HepG2 (cell line): ENCODE results near the gene ABT1. TPM values are rescaled to one million over a fixed set of nuclear protein-coding genes. Genes with fewer than 3 reads are reported as not detected.
A peak's percentile ranks its signal among the peaks of the same experiment; 100 is the strongest.

Experiments used
- CBX1 ChIP-seq: IDR thresholded peaks from one replicate; pipeline ENCODE4 v1.6.1; 2016; ENCODE audit warnings: antibody characterized with exemption, low read depth
- EEA1 ChIP-seq: sonication (generic); formaldehyde crosslinking; IDR thresholded peaks from 2 replicates; pipeline ENCODE4 v1.5.1; 2020; ENCODE audit warnings: mild to moderate bottlenecking, missing genetic modification reagents, borderline replicate concordance
- MEIS2 ChIP-seq: sonication (generic); formaldehyde crosslinking; IDR thresholded peaks from 2 replicates; pipeline ENCODE4 v1.9.0; 2021; ENCODE audit warnings: mild to moderate bottlenecking, missing genetic modification reagents
- NCOA2 ChIP-seq: sonication (generic); formaldehyde crosslinking; IDR thresholded peaks from 2 replicates; pipeline ENCODE4 v1.8.0; 2022; ENCODE audit warnings: inconsistent platforms
- NONO ChIP-seq, 2 experiments: fragments of 450-650 bp in 1 of 2; sonication (generic) in 1 of 2; formaldehyde crosslinking in 1 of 2; IDR thresholded peaks in 1 of 2; conservative IDR thresholded peaks in 1 of 2; 2 replicates each; pipeline versions ENCODE4 v1.6.1 to v1.8.0; 2017 to 2022; ENCODE audit warnings: mild to moderate bottlenecking in 1 of 2, missing genetic modification reagents in 1 of 2, moderate library complexity in 1 of 2
- POGZ ChIP-seq: sonication (generic); formaldehyde crosslinking; IDR thresholded peaks from 2 replicates; pipeline ENCODE4 v1.4.0; 2020; ENCODE audit warnings: mild to moderate bottlenecking, missing genetic modification reagents
- TBX3 ChIP-seq: fragments of 450-650 bp; IDR thresholded peaks from 2 replicates; pipeline ENCODE4 v1.6.1; 2017; ENCODE audit warnings: antibody characterized with exemption, mild to moderate bottlenecking, inconsistent platforms, borderline replicate concordance
- ZNF83 ChIP-seq: sonication (generic); formaldehyde crosslinking; IDR thresholded peaks from 2 replicates; pipeline ENCODE4 v1.4.0; 2020; ENCODE audit warnings: missing genetic modification reagents, mild to moderate bottlenecking, borderline replicate concordance
- polyA plus RNA-seq, 8 experiments: library from polyadenylated mRNA; depleted of rRNA in 3 of 8; stranded (reverse) in 7 of 8; unstranded in 1 of 8; fragments of >200 nt; fragmentation: Illumina TruSeq in 4 of 8; extraction: Trizol in 4 of 8; gene quantifications; 2 replicates each; pipeline versions ENCODE4 v1.2.1 to v1.2.3, GENCODE V29; 2011 to 2016; ENCODE audit warnings: low read depth in 4 of 8, missing spikeins in 1 of 8, mixed read lengths in 1 of 8; ENCODE audit not compliant: insufficient read depth in 1 of 8
- total RNA-seq, 5 experiments: library from RNA; depleted of rRNA; stranded (reverse); fragments of >200 nt; fragmentation: Illumina TruSeq; extraction: Trizol; gene quantifications; 2 replicates each; pipeline ENCODE4 v1.2.3, GENCODE V29; 2016; ENCODE audit warnings: low read depth in 1 of 5
- TF ChIP-seq, protein P1 (sequence below): sonication (generic); formaldehyde crosslinking; IDR thresholded peaks from 2 replicates; pipeline ENCODE4 v1.5.0; 2020; ENCODE audit warnings: mild to moderate bottlenecking, missing genetic modification reagents
- TF ChIP-seq, protein P2 (sequence below): sonication (generic); formaldehyde crosslinking; IDR thresholded peaks from 2 replicates; pipeline ENCODE4 v1.5.1; 2020; ENCODE audit warnings: missing genetic modification reagents, mild to moderate bottlenecking, borderline replicate concordance
- TF ChIP-seq, protein P3 (sequence below): sonication (generic); formaldehyde crosslinking; IDR thresholded peaks from 2 replicates; pipeline ENCODE4 v1.4.0; 2020; ENCODE audit warnings: mild to moderate bottlenecking, missing genetic modification reagents
- TF ChIP-seq, protein P4 (sequence below): sonication (generic); formaldehyde crosslinking; IDR thresholded peaks from 2 replicates; pipeline ENCODE4 v1.8.1; 2023; ENCODE audit warnings: missing genetic modification reagents, inconsistent platforms, borderline replicate concordance
- TF ChIP-seq, protein P5 (sequence below): IDR thresholded peaks from 2 replicates; pipeline ENCODE4 v1.6.1; 2016; ENCODE audit warnings: mild to moderate bottlenecking, missing biosample characterization, missing genetic modification reagents
- TF ChIP-seq, protein P6 (sequence below): sonication (generic); formaldehyde crosslinking; IDR thresholded peaks from 2 replicates; pipeline ENCODE4 v1.4.0; 2020; ENCODE audit warnings: missing genetic modification reagents, mild to moderate bottlenecking, borderline replicate concordance

The ABT1 gene
- total and polyA plus RNA-seq, 2 of the 13 experiments (the other 11 are each of a cell fraction or from before 2014, with no cell fraction given): 38.4 TPM

DNA sequence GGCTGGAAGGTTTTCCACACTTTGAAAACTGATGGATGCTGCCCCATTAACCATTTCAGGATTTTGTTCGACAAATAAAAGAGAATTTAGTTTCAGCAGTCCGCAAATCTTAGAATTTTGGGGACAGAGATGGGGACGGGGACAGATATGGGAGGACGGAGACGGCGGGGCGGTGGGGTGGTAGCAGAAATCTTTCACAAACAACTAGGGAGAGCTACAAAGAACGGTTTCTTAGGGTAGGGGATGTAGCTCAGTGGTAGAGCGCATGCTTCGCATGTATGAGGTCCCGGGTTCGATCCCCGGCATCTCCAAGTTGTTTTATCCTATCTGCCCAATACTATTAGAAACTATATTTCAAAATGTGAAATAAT is 43.5 kb upstream of the ABT1 start (continued):
- TF ChIP-seq, protein P1, sequence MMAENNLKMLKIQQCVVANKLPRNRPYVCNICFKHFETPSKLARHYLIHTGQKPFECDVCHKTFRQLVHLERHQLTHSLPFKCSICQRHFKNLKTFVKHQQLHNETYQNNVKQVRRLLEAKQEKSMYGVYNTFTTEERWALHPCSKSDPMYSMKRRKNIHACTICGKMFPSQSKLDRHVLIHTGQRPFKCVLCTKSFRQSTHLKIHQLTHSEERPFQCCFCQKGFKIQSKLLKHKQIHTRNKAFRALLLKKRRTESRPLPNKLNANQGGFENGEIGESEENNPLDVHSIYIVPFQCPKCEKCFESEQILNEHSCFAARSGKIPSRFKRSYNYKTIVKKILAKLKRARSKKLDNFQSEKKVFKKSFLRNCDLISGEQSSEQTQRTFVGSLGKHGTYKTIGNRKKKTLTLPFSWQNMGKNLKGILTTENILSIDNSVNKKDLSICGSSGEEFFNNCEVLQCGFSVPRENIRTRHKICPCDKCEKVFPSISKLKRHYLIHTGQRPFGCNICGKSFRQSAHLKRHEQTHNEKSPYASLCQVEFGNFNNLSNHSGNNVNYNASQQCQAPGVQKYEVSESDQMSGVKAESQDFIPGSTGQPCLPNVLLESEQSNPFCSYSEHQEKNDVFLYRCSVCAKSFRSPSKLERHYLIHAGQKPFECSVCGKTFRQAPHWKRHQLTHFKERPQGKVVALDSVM (CRISPR knock-in tag): no peak
- TF ChIP-seq, protein P2, sequence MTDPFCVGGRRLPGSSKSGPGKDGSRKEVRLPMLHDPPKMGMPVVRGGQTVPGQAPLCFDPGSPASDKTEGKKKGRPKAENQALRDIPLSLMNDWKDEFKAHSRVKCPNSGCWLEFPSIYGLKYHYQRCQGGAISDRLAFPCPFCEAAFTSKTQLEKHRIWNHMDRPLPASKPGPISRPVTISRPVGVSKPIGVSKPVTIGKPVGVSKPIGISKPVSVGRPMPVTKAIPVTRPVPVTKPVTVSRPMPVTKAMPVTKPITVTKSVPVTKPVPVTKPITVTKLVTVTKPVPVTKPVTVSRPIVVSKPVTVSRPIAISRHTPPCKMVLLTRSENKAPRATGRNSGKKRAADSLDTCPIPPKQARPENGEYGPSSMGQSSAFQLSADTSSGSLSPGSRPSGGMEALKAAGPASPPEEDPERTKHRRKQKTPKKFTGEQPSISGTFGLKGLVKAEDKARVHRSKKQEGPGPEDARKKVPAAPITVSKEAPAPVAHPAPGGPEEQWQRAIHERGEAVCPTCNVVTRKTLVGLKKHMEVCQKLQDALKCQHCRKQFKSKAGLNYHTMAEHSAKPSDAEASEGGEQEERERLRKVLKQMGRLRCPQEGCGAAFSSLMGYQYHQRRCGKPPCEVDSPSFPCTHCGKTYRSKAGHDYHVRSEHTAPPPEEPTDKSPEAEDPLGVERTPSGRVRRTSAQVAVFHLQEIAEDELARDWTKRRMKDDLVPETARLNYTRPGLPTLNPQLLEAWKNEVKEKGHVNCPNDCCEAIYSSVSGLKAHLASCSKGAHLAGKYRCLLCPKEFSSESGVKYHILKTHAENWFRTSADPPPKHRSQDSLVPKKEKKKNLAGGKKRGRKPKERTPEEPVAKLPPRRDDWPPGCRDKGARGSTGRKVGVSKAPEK (CRISPR knock-in tag): no peak
- TF ChIP-seq CBX1 (peak; percentile 29), ZNF83 (CRISPR knock-in tag) (no peak), POGZ (CRISPR knock-in tag) (no peak), NONO (IDR thresholded peaks at IDR 0.05) (no peak), NONO (CRISPR knock-in tag; conservative IDR thresholded peaks at IDR 0.05) (0 out of 2 replicates have a peak, but pooled peaks have one; percentile 42), TBX3 (no peak), EEA1 (CRISPR knock-in tag) (no peak), NCOA2 (CRISPR knock-in tag) (0 out of 2 replicates have a peak, but pooled peaks have one; percentile 15), MEIS2 (CRISPR knock-in tag) (no peak)
- TF ChIP-seq, protein P3, sequence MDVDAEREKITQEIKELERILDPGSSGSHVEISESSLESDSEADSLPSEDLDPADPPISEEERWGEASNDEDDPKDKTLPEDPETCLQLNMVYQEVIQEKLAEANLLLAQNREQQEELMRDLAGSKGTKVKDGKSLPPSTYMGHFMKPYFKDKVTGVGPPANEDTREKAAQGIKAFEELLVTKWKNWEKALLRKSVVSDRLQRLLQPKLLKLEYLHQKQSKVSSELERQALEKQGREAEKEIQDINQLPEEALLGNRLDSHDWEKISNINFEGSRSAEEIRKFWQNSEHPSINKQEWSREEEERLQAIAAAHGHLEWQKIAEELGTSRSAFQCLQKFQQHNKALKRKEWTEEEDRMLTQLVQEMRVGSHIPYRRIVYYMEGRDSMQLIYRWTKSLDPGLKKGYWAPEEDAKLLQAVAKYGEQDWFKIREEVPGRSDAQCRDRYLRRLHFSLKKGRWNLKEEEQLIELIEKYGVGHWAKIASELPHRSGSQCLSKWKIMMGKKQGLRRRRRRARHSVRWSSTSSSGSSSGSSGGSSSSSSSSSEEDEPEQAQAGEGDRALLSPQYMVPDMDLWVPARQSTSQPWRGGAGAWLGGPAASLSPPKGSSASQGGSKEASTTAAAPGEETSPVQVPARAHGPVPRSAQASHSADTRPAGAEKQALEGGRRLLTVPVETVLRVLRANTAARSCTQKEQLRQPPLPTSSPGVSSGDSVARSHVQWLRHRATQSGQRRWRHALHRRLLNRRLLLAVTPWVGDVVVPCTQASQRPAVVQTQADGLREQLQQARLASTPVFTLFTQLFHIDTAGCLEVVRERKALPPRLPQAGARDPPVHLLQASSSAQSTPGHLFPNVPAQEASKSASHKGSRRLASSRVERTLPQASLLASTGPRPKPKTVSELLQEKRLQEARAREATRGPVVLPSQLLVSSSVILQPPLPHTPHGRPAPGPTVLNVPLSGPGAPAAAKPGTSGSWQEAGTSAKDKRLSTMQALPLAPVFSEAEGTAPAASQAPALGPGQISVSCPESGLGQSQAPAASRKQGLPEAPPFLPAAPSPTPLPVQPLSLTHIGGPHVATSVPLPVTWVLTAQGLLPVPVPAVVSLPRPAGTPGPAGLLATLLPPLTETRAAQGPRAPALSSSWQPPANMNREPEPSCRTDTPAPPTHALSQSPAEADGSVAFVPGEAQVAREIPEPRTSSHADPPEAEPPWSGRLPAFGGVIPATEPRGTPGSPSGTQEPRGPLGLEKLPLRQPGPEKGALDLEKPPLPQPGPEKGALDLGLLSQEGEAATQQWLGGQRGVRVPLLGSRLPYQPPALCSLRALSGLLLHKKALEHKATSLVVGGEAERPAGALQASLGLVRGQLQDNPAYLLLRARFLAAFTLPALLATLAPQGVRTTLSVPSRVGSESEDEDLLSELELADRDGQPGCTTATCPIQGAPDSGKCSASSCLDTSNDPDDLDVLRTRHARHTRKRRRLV (CRISPR knock-in tag): no peak
- TF ChIP-seq, protein P4, sequence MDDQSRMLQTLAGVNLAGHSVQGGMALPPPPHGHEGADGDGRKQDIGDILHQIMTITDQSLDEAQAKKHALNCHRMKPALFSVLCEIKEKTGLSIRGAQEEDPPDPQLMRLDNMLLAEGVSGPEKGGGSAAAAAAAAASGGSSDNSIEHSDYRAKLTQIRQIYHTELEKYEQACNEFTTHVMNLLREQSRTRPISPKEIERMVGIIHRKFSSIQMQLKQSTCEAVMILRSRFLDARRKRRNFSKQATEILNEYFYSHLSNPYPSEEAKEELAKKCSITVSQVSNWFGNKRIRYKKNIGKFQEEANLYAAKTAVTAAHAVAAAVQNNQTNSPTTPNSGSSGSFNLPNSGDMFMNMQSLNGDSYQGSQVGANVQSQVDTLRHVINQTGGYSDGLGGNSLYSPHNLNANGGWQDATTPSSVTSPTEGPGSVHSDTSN (CRISPR knock-in tag): no peak
- TF ChIP-seq, protein P5, sequence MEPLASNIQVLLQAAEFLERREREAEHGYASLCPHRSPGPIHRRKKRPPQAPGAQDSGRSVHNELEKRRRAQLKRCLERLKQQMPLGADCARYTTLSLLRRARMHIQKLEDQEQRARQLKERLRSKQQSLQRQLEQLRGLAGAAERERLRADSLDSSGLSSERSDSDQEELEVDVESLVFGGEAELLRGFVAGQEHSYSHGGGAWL: no peak
- TF ChIP-seq, protein P6, sequence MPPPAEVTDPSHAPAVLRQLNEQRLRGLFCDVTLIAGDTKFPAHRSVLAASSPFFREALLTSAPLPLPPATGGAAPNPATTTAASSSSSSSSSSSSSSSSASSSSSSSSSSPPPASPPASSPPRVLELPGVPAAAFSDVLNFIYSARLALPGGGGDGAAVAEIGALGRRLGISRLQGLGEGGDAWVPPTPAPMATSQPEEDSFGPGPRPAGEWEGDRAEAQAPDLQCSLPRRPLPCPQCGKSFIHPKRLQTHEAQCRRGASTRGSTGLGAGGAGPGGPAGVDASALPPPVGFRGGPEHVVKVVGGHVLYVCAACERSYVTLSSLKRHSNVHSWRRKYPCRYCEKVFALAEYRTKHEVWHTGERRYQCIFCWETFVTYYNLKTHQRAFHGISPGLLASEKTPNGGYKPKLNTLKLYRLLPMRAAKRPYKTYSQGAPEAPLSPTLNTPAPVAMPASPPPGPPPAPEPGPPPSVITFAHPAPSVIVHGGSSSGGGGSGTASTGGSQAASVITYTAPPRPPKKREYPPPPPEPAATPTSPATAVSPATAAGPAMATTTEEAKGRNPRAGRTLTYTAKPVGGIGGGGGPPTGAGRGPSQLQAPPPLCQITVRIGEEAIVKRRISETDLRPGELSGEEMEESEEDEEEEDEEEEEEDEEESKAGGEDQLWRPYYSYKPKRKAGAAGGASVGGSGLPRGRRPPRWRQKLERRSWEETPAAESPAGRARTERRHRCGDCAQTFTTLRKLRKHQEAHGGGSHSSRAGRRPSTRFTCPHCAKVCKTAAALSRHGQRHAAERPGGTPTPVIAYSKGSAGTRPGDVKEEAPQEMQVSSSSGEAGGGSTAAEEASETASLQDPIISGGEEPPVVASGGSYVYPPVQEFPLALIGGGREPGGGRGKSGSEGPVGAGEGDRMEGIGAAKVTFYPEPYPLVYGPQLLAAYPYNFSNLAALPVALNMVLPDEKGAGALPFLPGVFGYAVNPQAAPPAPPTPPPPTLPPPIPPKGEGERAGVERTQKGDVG (CRISPR knock-in tag): no peak
